Neural cell (in vitro differentiated cells): ENCODE measurements around the gene LYPD6B.

Experiments
- CTCF ChIP-seq: fragments of 450-650 bp; IDR thresholded peaks from 2 replicates; pipeline ENCODE4 v1.5.1; 2014; ENCODE audit warnings: antibody characterized with exemption, mild to moderate bottlenecking, moderate library complexity; ENCODE audit not compliant: poor library complexity, severe bottlenecking
- EP300 ChIP-seq: fragments of 450-650 bp; conservative IDR thresholded peaks from 2 replicates; pipeline ENCODE4 v1.6.1; 2014; ENCODE audit warnings: antibody characterized with exemption, mild to moderate bottlenecking, moderate library complexity; ENCODE audit not compliant: poor library complexity, severe bottlenecking
- EZH2 ChIP-seq: fragments of 200-600, 300-800 bp; shearing (Covaris generic), sonication (generic); IDR thresholded peaks from 2 replicates; pipeline ENCODE4 v1.6.1; 2014; ENCODE audit warnings: antibody characterized with exemption, low read length, borderline replicate concordance, mild to moderate bottlenecking; ENCODE audit not compliant: insufficient read depth, poor library complexity, severe bottlenecking
- POLR2AphosphoS5 ChIP-seq: IDR thresholded peaks from 2 replicates; pipeline ENCODE4 v1.6.1; 2012
- RAD21 ChIP-seq: fragments of 450-650 bp; conservative IDR thresholded peaks from 2 replicates; pipeline ENCODE4 v1.6.1; 2014; ENCODE audit warnings: antibody characterized with exemption, mild to moderate bottlenecking, moderate library complexity
- REST ChIP-seq: IDR thresholded peaks from 2 replicates; pipeline ENCODE4 v1.6.1; 2012; ENCODE audit warnings: borderline replicate concordance
- SMC3 ChIP-seq: fragments of 450-650 bp; conservative IDR thresholded peaks from 2 replicates; pipeline ENCODE4 v1.6.1; 2014; ENCODE audit warnings: antibody characterized with exemption, mild to moderate bottlenecking, moderate library complexity; ENCODE audit not compliant: poor library complexity

- TF ChIP-seq REST (no peak), CTCF (no peak), EZH2 (no peak), EP300 (no peak), POLR2AphosphoS5 (no peak), SMC3 (no peak), RAD21 (no peak)
These were observed 65.7 kb downstream of the LYPD6B start for GRCh38 chr2:149104221-149104620.
